HG03558 (cell line): Measurements from ENCODE around the gene SLC22A23.

Experiments used
- ATAC-seq: cut with Tn5 transposase; IDR thresholded peaks from one replicate; pipeline ENCODE4 v1.9.1; 2021; ENCODE audit warnings: moderate number of reproducible peaks; ENCODE audit not compliant: unreplicated experiment; ENCODE audit errors: extremely low read depth

SLC22A23 gene

GRCh38 chr6:3456898-3457709, at the start of gene SLC22A23:
Gene SLC22A23, minus strand, starts transcription at chr6:3457050. Its CDS starts 491 bp downstream, at chr6:3456559.
- ATAC-seq: no peak

DNA sequence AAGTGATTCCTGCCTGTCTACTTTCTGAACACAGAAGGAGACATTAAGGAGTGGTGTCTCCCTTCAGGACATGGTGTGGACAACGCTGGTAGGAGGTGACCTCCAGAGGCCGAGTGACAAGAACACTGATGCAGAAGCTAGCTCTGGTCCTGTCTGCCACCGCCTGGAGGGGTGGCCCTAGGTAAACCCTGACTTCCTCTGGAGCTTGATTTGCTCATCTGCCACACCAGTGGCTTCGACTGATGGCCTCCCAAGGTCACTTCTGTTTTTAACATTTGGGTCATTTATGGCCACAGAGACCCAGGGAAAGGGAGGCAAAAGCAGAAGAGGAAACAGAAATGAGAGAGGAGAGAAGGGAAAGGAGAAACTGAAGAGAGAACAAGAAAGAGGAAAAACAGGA, 49.4 kb upstream of the SLC22A23 start:
- no peak for ATAC-seq

DNA sequence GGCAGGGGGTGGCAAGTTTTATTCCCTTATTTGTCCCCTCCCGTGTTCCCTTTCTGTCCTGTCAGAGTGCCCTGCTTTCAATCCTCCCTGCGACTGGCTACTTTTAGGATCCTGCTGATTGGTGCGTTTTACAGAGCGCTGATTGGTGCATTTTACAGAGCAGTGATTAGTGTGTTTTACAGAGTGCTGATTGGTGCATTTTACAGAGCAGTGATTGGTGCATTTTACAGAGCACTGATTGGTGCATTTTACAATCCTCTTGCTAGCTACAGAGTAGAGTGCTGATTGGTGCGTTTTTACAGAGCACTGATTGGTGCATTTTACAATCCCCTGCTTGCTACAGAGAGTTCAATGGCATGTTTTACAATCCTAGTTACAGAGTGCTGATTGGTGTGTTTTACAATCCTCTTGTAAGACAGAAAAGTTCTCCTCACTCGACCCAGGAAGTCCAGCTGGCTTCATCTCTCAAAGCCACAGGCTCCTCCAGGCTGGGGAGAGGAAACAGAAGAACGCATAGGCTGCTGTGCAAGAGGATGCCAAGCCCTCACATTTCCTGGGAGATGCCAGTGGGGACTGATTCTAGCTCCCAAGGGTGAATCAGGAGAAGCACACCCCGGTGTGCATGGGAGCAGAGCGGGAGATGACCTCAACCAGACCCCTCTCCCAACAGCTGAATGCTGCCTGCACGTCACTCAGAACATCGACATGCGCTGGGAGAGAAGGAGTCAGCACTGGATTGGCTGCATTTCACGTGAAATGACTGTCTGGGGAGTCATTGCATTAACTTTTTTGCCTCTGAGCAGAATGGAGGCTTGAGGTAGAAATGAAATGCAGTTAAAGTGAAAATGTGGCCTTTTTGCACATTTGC, 48.3 kb upstream of the SLC22A23 start:
- ATAC-seq: no peak

DNA sequence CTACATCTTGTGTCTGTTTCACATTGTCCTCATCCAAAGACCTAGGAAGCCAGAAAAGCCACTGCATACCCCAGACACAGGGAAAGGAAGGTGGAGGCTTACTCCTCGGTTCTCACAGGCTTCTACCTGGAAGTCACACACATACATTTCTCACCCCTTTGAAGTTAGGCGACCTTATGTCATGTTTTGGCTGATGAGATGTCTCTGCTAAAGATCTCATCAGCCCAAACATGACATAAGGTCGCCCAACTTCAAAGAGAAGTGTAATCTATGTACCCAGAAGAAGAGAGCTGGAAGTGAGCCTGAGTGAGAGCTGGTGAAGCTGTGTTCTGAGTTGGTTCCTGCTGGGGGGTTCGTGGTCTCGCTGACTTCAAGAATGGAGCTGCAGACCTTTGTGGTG, 47.5 kb upstream of the SLC22A23 start:
- ATAC-seq: no peak

- ATAC-seq: no peak
Observed at GRCh38 chr6:3501826-3502500, 45.1 kb upstream of the SLC22A23 start.

DNA sequence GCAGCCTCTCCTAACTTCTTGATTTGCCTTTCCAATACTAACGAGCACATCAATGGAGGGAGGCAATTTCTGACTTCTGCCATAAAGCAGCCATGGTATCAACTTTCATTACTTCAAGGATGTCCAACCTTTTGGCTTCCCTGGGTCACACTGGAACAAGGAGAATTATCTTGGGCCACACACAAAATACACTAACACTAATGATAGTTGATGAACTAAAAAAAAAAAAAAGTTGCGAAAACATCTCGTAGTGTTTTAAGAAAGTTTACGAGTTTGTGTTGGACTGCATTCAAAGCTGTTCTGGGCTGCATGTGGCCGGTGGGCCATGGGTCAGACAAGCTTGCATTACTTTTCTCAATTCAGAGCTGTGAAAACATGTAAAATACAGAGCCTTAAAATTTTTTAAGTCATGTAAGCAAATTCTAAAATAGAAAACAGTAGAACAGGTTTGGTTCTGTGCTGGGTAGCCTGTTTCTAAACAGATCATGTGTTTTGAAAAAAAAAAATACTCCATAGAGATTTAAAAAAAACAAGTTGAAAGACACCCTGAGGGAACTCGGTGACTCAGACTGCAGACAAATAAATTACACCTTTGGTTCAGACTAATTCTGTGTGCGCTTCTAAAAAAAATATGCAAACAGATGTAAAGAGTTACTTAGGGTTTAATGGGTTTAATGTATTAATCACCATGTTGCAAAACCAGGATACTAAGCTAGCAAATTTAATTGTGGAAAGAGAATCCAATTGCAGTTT, 43.6 kb upstream of the SLC22A23 start:
- no peak for ATAC-seq

DNA sequence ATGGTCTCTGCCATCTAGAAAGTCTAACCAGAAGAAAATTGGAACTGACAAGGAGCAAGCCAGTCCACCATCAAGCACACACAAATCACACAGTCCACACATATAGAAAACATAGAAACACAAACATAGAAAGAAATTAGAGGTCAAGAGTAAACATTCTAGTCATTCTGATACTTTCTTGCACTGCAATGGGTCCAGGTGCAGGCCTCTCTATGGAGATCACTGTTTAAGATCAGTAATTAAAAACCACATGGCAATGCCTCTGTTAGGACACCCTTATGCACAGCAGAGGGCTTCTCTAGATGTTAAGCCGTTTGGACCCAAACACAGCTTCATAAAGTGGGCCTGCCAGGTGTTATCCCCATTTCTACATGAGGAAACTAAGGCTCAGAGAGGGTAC, 42.8 kb upstream of the SLC22A23 start:
- ATAC-seq: no peak

GRCh38 chr6:3496395-3496794, 39.5 kb upstream of the SLC22A23 start:
- no peak for ATAC-seq

- ATAC-seq: no peak
Observed at GRCh38 chr6:3494391-3495100, 37.7 kb upstream of the SLC22A23 start.

DNA sequence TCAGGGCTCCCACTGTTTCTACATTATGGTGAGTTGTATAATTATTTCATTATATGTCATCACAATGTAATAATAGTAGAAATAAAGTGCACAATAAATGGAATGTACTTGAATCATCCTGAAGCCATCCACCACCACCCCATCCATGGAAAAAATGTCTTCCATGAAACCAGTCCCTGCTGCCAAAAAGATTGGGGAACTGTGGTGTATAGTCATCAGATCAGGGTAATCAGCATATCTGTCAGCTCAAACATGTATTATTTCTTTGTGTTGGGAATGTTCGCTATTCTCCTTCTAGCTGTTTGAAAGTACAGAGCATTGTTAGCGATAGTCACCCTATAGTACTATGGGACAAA, 33.8 kb upstream of the SLC22A23 start:
- ATAC-seq: no peak

- ATAC-seq: no peak
Observed at GRCh38 chr6:3489961-3490624, 33.2 kb upstream of the SLC22A23 start.

- ATAC-seq: no peak
Observed at GRCh38 chr6:3489027-3489757, 32.3 kb upstream of the SLC22A23 start.

DNA sequence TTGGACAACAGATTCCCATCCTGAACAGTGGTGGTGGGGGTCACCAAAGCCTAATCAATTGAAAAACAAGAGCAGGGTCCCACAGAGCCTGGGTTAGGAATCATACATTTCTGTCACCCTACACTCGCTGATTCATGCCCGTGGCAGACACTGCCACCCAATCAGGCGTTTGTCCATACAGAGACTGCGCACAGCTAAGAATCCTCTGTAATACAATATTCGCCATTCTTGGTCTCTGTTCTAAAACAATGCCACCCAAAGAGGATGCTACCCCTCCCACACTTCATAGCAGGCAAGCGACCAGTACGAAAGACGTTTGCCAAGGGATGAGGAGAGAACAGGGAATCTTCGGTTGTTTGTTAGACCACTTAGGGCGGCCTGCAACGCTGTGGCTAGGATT, 28.1 kb upstream of the SLC22A23 start:
- no peak for ATAC-seq

DNA sequence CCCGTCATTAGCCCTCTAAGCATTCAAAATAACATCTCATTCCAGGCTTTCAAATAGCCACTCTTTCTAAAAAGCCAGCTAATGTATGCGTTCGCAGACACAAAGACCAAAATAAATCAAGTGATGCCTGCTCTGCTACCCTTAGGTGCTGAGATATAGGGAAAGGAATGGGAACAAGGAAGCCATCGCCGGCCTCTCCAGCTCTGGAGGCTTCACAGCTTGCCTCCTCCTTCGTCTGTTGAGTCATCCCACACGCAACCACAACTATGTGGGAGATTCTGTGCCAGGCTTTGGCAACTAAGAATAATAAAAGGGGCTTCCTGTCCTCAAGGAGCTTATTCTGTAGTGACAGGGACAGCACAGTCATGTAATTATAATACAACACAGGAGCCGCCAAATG, 27.3 kb upstream of the SLC22A23 start:
- ATAC-seq: no peak

DNA sequence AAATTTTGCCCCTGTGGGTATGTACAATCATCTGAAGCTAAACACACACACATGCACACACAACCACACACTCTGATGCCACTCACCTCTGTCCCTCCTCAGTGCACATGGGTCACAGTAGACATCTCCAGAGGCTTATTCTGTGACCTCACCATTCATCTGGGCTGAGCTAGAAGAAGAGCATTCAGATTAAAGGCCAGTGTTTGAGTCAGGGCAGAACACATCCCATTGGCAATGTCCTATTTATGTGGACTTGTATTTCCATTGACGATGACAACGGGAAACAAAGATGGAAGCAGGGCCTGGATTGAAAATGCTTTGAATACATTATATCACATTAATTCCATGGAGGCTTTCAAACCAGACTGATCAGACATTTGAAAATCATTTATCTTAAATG, 26.8 kb upstream of the SLC22A23 start:
- ATAC-seq: no peak

DNA sequence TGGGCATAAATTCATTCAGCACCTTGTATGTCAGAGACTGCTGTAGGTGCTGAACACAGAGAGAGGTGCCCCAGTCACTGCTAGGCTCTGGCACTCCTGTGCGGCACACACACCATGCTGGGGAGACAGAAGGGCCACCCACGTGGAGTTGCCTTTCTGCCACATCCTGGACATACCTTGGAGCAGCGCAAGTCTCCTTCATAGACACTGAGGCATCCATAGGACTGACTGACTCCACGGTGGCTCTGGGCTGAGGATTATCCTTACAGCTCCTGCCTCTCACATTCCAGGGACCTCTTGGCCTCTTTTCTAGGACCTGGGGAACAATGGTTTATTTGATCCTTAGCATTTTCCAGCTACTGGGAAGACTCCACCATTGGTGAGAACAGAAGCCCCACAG, 26.0 kb upstream of the SLC22A23 start:
- no peak for ATAC-seq

DNA sequence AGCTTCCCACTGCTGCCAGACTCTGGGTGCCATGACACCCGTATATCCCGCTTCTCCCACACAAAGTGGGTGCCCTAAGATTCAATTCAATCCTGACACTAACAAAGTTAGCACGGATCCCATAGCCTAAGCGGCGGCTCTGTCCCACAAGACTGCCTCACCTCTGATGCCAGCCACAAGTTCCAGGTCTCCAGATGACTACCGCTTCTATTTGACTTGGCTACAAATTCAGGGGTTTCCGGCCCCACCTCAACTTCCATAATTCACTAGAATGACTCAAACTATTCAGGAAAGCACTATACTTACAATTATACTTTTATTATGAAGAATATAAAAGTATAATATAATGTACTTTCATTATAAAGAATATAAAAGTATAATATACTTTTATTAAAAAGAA, 24.8 kb upstream of the SLC22A23 start:
- no peak for ATAC-seq

DNA sequence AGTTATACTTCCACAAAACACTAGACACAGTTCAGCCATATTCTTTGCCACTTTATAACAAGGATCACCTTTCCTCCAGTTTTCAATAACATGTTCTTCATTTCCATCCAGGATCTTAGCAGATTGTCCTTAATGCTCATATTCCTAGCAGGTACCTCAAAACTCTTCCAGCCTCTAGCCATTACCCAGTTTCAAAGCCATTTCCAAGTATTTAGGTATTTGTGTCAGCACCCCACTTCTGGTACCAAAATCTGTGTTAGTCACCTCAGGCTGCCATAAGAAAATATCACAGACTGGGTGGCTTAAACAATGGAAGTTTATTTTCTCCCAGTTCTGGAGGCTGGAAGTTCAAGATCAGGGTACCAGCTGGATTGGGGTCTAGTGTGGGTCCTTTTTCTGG, 23.2 kb upstream of the SLC22A23 start:
- no peak for ATAC-seq

- ATAC-seq: no peak
Observed at GRCh38 chr6:3473773-3474172, 16.9 kb upstream of the SLC22A23 start.
